Adrenal gland (tissue), 5 donors: ENCODE results near the gene PTGIR.

Source experiments
- POLR2A ChIP-seq, 2 donors: fragments of 450-650 bp; IDR thresholded peaks; one replicate each; pipeline ENCODE4 v1.6.1; 2017; ENCODE audit warnings: antibody characterized with exemption in 2 of 2, mild to moderate bottlenecking in 2 of 2, moderate library complexity in 1 of 2
- TF ChIP-seq, protein P1 (sequence below), 6 experiments: fragments of 450-650 bp in 4 of 6; fragments of 200-600 bp in 2 of 6; sonication (generic) in 1 of 6; IDR thresholded peaks; 1 replicate in 5 of 6; 2 replicates in 1 of 6; pipeline versions ENCODE4 v1.5.1 to v1.8.0; 2016 to 2021; ENCODE audit warnings: antibody characterized with exemption in 6 of 6, mild to moderate bottlenecking in 2 of 6, moderate library complexity in 1 of 6
- donor health status: DM: no; HTN: no; CAD: no.

- TF ChIP-seq, protein P1, sequence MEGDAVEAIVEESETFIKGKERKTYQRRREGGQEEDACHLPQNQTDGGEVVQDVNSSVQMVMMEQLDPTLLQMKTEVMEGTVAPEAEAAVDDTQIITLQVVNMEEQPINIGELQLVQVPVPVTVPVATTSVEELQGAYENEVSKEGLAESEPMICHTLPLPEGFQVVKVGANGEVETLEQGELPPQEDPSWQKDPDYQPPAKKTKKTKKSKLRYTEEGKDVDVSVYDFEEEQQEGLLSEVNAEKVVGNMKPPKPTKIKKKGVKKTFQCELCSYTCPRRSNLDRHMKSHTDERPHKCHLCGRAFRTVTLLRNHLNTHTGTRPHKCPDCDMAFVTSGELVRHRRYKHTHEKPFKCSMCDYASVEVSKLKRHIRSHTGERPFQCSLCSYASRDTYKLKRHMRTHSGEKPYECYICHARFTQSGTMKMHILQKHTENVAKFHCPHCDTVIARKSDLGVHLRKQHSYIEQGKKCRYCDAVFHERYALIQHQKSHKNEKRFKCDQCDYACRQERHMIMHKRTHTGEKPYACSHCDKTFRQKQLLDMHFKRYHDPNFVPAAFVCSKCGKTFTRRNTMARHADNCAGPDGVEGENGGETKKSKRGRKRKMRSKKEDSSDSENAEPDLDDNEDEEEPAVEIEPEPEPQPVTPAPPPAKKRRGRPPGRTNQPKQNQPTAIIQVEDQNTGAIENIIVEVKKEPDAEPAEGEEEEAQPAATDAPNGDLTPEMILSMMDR (IDR thresholded peaks at IDR 0.05) = no peak
- no peak for TF ChIP-seq POLR2A (IDR thresholded peaks at IDR 0.05)
Measured at GRCh38 chr19:46622118-46622446, 2.8 kb downstream of the PTGIR start.
